Neural cell (in vitro differentiated cells): ENCODE data around the gene LAPTM4A. TPM values are rescaled to one million over a fixed set of nuclear protein-coding genes. Genes with fewer than 3 reads are reported as not detected.

Source experiments
- H2AFZ ChIP-seq: fragments of 200-600, 300-800 bp; sonication (generic), shearing (Covaris generic); 2 replicates; pipeline ENCODE4 v1.6.0; 2014; ENCODE audit warnings: low read depth, mild to moderate bottlenecking, antibody characterized with exemption, low read length, moderate library complexity
- H3F3A ChIP-seq: fragments of 200-600 bp; shearing (Covaris generic); 2 replicates; pipeline ENCODE4 v1.6.1; 2016; ENCODE audit warnings: mild to moderate bottlenecking, moderate library complexity, mixed read lengths, antibody characterized with exemption, low read length; ENCODE audit not compliant: insufficient read depth, poor library complexity, severe bottlenecking
- H3K27ac ChIP-seq: fragments of 200-600, 300-800 bp; sonication (generic), shearing (Covaris generic); 2 replicates; pipeline ENCODE4 v1.5.1; 2014; ENCODE audit warnings: mild to moderate bottlenecking, low read length, moderate library complexity
- H3K27me3 ChIP-seq: fragments of 300-800, 200-600 bp; sonication (generic), shearing (Covaris generic); 2 replicates; pipeline ENCODE4 v1.6.0; 2014; ENCODE audit warnings: mild to moderate bottlenecking, low read depth, low read length, moderate library complexity; ENCODE audit not compliant: insufficient read depth
- H3K36me3 ChIP-seq: fragments of 300-800, 200-600 bp; sonication (generic), shearing (Covaris generic); 2 replicates; pipeline ENCODE4 v1.5.1; 2014; ENCODE audit warnings: mild to moderate bottlenecking, antibody characterized with exemption, low read length, moderate library complexity; ENCODE audit not compliant: insufficient read depth
- H3K4me2 ChIP-seq: fragments of 300-800, 200-600 bp; sonication (generic), shearing (Covaris generic); 2 replicates; pipeline ENCODE4 v1.6.0; 2014; ENCODE audit warnings: mild to moderate bottlenecking, low read length
- H3K4me3 ChIP-seq: fragments of 300-800, 200-600 bp; sonication (generic), shearing (Covaris generic); 2 replicates; pipeline ENCODE4 v1.5.1; 2014; ENCODE audit warnings: mild to moderate bottlenecking, low read length, moderate library complexity
- H3K79me2 ChIP-seq: fragments of 200-600 bp; shearing (Covaris generic); replicated peaks from 2 replicates; pipeline ENCODE4 v1.6.0; 2014; ENCODE audit warnings: mild to moderate bottlenecking, low read length, moderate library complexity; ENCODE audit not compliant: insufficient read depth
- H3K9ac ChIP-seq: fragments of 300-800, 200-600 bp; sonication (generic), shearing (Covaris generic); 2 replicates; pipeline ENCODE4 v1.6.1; 2016; ENCODE audit warnings: mild to moderate bottlenecking, low read length, mixed read lengths
- H3K9me2 ChIP-seq: fragments of 200-600 bp; shearing (Covaris generic); 2 replicates; pipeline ENCODE4 v1.6.1; 2016; ENCODE audit warnings: mild to moderate bottlenecking, low read length, mixed read lengths; ENCODE audit not compliant: insufficient read depth
- H3K9me3 ChIP-seq: fragments of 200-600, 300-800 bp; sonication (generic), shearing (Covaris generic); 2 replicates; pipeline ENCODE4 v1.6.1; 2016; ENCODE audit warnings: mild to moderate bottlenecking, mixed run types, low read length, moderate library complexity, mixed read lengths
- H4K20me1 ChIP-seq: fragments of 200-600 bp; shearing (Covaris generic); 2 replicates; pipeline ENCODE4 v1.6.1; 2016; ENCODE audit warnings: mild to moderate bottlenecking, mixed run types; ENCODE audit not compliant: insufficient read depth
- CTCF ChIP-seq: fragments of 450-650 bp; IDR thresholded peaks from 2 replicates; pipeline ENCODE4 v1.5.1; 2014; ENCODE audit warnings: antibody characterized with exemption, mild to moderate bottlenecking, moderate library complexity; ENCODE audit not compliant: poor library complexity, severe bottlenecking
- EP300 ChIP-seq: fragments of 450-650 bp; conservative IDR thresholded peaks from 2 replicates; pipeline ENCODE4 v1.6.1; 2014; ENCODE audit warnings: antibody characterized with exemption, mild to moderate bottlenecking, moderate library complexity; ENCODE audit not compliant: poor library complexity, severe bottlenecking
- EZH2 ChIP-seq: fragments of 200-600, 300-800 bp; shearing (Covaris generic), sonication (generic); IDR thresholded peaks from 2 replicates; pipeline ENCODE4 v1.6.1; 2014; ENCODE audit warnings: antibody characterized with exemption, low read length, borderline replicate concordance, mild to moderate bottlenecking; ENCODE audit not compliant: insufficient read depth, poor library complexity, severe bottlenecking
- MXI1 ChIP-seq: fragments of 450-650 bp; conservative IDR thresholded peaks from 2 replicates; pipeline ENCODE4 v1.6.1; 2014; ENCODE audit warnings: antibody characterized with exemption, mild to moderate bottlenecking; ENCODE audit not compliant: poor library complexity, severe bottlenecking
- POLR2AphosphoS5 ChIP-seq: IDR thresholded peaks from 2 replicates; pipeline ENCODE4 v1.6.1; 2012
- RAD21 ChIP-seq: fragments of 450-650 bp; conservative IDR thresholded peaks from 2 replicates; pipeline ENCODE4 v1.6.1; 2014; ENCODE audit warnings: antibody characterized with exemption, mild to moderate bottlenecking, moderate library complexity
- REST ChIP-seq: IDR thresholded peaks from 2 replicates; pipeline ENCODE4 v1.6.1; 2012; ENCODE audit warnings: borderline replicate concordance
- SMC3 ChIP-seq: fragments of 450-650 bp; conservative IDR thresholded peaks from 2 replicates; pipeline ENCODE4 v1.6.1; 2014; ENCODE audit warnings: antibody characterized with exemption, mild to moderate bottlenecking, moderate library complexity; ENCODE audit not compliant: poor library complexity
- TAF1 ChIP-seq: IDR thresholded peaks from 2 replicates; pipeline ENCODE4 v1.6.1; 2012; ENCODE audit warnings: low read depth
- polyA plus RNA-seq: library from polyadenylated mRNA; depleted of rRNA; stranded (reverse); fragments of >200 nt; gene quantifications from 2 replicates; pipeline ENCODE4 v1.2.3, GENCODE V29; 2014

Gene LAPTM4A
- polyA plus RNA-seq, 1 donor from 2014 or later, result 81.7 TPM

- H3K27ac ChIP-seq, result no peak overlapping the region
- H2AFZ ChIP-seq, result no peak overlapping the region
- TF ChIP-seq EP300, result no peak
- no peak for TF ChIP-seq CTCF
- no peak for TF ChIP-seq EZH2
- TF ChIP-seq RAD21, result no peak
- TF ChIP-seq POLR2AphosphoS5, result no peak
- no peak for TF ChIP-seq REST
- TF ChIP-seq MXI1, result no peak
Measured at GRCh38 chr2:20072436-20073158, 21.2 kb upstream of the LAPTM4A start.

GRCh38 chr2:20071397-20072383 is 20.3 kb upstream of the LAPTM4A start:
- Histone ChIP-seq H3K27me3 (no peaks in the 10 kb centered on the region), H2AFZ (no peak overlapping the region), H3F3A (no peaks in the 10 kb centered on the region), H3K4me3 (no peak overlapping the region), H3K79me2 (no peaks in the 10 kb centered on the region), H3K4me2 (no peak overlapping the region), H3K9me2 (no peaks in the 10 kb centered on the region), H4K20me1 (no peaks in the 10 kb centered on the region), H3K9ac (no peak overlapping the region), H3K27ac (no peak overlapping the region), H3K36me3 (no peaks in the 10 kb centered on the region), H3K9me3 (no peaks in the 10 kb centered on the region)
- no peak for TF ChIP-seq REST
- no peak for TF ChIP-seq EP300
- no peak for TF ChIP-seq EZH2
- TF ChIP-seq POLR2AphosphoS5, result no peak
- no peak for TF ChIP-seq CTCF
- no peak for TF ChIP-seq RAD21
- TF ChIP-seq TAF1, result no peak
- no peak for TF ChIP-seq SMC3

More at GRCh38 chr2:20072436-20073158, 21.2 kb upstream of the LAPTM4A start:
- no peaks in the 10 kb centered on the region for H4K20me1 ChIP-seq
- no peaks in the 10 kb centered on the region for H3F3A ChIP-seq
- no peaks in the 10 kb centered on the region for H3K9me3 ChIP-seq
- H3K27me3 ChIP-seq, result no peaks in the 10 kb centered on the region
- H3K4me3 ChIP-seq, result no peak overlapping the region
- no peaks in the 10 kb centered on the region for H3K9me2 ChIP-seq
- H3K36me3 ChIP-seq, result no peaks in the 10 kb centered on the region
- H3K9ac ChIP-seq, result no peak overlapping the region
- no peaks in the 10 kb centered on the region for H3K79me2 ChIP-seq
- H3K4me2 ChIP-seq, result no peak overlapping the region
